Measurements from ENCODE around the gene DGAT2.
A peak's percentile ranks its signal among the peaks of the same experiment; 100 is the strongest.

Gene DGAT2

DNA sequence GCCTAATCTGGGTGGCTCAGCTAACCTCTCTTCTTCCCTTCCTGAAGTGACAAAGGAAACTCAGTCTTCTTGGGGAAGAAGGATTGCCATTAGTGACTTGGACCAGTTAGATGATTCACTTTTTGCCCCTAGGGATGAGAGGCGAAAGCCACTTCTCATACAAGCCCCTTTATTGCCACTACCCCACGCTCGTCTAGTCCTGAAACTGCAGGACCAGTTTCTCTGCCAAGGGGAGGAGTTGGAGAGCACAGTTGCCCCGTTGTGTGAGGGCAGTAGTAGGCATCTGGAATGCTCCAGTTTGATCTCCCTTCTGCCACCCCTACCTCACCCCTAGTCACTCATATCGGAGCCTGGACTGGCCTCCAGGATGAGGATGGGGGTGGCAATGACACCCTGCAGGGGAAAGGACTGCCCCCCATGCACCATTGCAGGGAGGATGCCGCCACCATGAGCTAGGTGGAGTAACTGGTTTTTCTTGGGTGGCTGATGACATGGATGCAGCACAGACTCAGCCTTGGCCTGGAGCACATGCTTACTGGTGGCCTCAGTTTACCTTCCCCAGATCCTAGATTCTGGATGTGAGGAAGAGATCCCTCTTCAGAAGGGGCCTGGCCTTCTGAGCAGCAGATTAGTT is 32.3 kb downstream of the DGAT2 start:
- DNase-seq (ENCODE audit: low read depth in 2 of 3, low spot score in 1 of 3): no peak

DNA sequence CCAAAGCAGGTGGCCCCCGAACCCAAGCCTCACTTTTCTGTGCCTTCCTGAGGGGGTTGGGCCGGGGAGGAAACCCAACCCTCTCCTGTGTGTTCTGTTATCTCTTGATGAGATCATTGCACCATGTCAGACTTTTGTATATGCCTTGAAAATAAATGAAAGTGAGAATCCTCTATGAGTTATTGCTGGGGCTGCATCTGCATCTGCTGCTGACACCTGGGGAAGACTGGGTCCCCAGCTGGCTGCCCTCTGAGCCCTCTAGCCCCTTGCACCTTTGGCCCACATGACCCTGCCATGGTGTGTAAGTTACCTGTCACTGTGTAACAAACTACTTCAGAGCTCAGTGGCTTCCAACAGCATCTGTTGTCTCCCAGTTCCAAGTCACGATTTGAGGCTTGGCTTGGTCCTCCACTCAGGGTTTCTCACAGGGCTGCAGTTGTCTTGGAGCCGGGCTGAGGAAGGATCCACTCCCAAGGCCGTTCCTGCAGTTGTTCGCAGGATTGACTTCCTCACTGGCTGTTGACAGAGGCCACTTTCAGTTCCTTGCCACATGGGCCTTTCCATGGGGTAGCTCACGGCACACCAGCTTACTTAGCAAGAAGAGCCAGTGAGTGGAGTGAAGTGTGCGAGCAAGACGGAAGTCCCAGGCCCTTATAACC is 32.9 kb downstream of the DGAT2 start:
- DNase-seq (ENCODE audit: low read depth in 2 of 3, low spot score in 1 of 3): no peak

- no peak for DNase-seq (ENCODE audit: low read depth in 2 of 3, low spot score in 1 of 3)
Observed at GRCh38 chr11:75802021-75802912, 33.7 kb downstream of the DGAT2 start.

DNA sequence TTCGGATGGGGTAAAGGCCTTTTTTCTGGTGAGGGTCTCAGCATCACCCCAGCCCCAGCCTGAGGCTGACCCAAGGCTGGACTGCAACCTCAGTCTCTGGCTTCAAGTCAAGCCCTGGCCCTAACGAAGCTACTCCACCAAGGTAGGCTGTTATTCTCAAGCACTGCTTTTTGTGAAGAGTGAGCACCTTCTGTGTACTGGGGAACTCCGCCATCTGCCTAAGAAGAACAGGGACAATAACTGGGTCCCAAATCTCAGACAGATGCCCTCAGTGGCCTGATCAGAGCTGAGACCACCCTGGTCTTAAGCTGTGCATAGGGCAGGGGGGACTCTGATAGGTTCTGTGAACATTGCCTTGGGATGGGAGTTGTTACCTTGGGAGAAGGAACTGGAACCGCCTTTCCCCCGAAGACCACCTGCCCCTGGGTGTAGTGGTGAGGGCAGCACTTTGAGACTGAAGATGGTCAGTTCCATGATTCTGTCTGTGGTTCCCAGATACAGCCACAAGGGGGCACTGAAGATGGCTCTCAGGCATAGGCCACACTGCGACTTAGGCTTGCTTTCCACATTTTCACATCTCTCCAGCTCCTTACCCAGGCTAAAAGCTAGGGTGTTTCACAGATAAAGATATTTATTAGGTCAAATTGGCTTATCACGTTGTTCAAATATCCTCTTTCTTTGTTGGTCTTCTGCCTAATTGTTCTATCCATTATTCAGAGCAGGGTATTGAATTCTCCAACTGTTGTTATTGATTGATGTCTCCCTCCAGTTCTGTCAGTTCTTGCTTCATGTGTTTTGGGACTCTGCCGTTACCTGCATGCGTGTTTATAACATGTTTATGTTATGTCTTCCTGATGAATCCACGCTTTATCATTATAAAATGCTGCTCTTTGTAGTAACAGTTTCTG is 34.6 kb downstream of the DGAT2 start:
- DNase-seq (ENCODE audit: low read depth in 2 of 3, low spot score in 1 of 3): peak; percentile 44 to 78 (median 56)

DNA sequence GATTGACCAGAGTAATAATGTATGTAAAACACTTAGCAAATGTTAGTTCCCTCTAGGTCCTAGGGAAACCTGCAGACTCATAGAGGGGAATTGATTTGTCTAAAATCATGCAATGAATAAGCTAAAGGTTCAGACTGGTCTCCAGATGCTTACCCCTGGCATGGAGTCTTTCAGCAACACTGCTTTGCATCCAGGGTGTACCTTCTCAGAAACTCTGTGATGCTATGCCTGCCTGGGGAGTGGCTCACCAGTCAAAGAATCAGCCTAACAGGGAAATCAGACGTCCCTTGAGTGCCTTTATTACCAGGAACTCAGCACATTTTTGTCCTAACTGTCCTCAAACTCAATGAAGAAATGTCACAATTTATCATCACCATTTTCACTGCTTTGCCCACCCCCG is 40.5 kb downstream of the DGAT2 start:
- no peak for DNase-seq (ENCODE audit: low read depth in 2 of 3, low spot score in 1 of 3)

DNA sequence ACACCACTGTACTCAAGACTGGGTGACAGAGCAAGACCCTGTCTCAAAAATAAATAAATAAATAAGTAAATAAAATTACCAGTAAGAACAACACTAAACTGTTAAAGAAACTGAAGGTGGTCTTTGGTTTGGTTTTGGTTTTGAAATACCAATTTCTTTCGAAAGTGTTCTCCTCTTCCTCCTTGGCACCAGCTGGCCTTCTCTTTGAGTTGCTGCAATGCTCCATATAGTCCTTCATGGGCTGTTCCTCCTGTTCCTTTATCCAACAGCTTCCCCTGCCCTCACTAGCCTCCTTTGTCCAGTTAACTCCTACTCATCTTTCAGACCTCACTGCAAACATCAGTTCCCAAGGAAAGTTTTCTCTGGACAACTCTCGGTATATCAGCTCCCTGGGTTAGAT is 41.4 kb downstream of the DGAT2 start:
- DNase-seq (ENCODE audit: low read depth in 2 of 3, low spot score in 1 of 3): no peak

DNA sequence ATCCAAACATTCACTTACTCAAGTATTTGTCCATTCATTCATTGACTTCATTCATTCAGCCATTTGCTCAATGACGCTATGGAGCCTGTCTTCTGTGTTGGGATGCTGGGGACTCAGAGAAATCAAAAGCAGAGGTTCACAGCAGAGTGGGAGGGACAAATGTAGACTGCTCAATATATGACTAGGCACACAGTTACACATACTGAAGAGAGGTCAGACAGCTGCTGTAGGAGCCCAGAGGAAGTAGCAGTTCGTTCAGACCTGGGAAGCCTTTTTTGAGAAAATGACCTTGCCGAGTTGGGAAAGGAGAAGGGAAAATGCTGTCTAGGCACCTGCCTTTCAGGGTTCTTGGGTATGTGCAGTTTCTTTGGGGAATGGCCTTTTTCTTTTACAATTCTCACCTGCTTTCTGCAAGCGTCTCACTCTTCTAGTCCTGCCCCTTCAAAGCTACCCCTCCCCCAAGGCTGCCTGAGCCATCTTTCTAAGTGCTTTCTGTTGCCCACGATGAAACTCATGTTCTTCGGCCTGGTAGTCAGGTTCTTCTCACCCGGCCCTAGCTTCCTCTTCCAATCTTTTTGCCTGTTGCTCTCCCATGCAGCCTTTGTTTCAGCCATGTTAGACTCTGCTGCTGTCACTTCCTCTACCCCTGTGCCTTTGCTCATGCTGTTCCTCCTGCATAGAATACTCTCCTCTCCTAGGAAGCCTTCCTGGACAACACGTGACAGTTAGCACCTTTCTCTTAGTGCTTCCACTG is 42.2 kb downstream of the DGAT2 start:
- DNase-seq (ENCODE audit: low read depth in 2 of 3, low spot score in 1 of 3): no peak

GRCh38 chr11:75811485-75811884 is 42.9 kb downstream of the DGAT2 start:
- DNase-seq (ENCODE audit: low read depth in 2 of 3, low spot score in 1 of 3): no peak

- DNase-seq (ENCODE audit: low read depth in 2 of 3, low spot score in 1 of 3): no peak
Observed at GRCh38 chr11:75812542-75813040, 44.0 kb downstream of the DGAT2 start.

DNA sequence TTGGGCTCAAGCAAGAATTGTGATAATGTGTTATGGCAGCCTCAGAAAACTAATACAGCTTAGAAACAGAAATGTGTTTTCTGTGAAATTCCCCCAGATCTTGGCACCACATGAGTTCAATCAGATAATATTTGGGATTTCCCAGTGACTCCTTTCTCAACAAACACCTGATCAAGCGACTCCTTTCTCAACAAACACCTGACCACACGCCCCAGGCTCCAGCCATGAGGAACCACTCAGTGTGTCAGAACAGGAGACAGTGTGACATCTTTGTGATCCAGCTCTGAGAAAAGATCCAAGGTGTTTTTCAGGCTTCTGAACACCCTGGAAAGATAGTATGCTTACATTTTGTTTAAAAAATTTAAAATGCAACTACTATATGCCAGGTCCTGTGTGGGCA is 44.5 kb downstream of the DGAT2 start:
- no peak for DNase-seq (ENCODE audit: low read depth in 2 of 3, low spot score in 1 of 3)

- DNase-seq (ENCODE audit: low read depth in 2 of 3, low spot score in 1 of 3): no peak
Observed at GRCh38 chr11:75813622-75814039, 45.1 kb downstream of the DGAT2 start.

DNA sequence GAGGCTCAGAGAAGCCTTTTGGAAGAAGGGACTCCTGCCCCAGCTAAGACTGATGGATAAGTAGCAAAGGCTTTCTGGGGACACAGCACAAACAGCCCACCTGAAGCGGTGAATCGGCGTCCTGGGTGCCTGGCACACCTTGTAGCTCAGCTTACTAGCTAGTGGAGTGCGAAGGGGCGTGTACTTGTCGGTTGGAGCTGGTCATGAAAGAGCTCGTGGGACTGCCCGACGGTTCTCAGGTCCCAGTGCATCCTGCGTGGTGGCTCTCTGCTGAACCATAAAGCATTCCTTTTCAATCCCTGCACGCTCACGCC is 45.7 kb downstream of the DGAT2 start:
- no peak for DNase-seq (ENCODE audit: low read depth in 2 of 3, low spot score in 1 of 3)

GRCh38 chr11:75814677-75815344 is 46.2 kb downstream of the DGAT2 start, which contains the start of gene UVRAG:
Gene UVRAG, plus strand, starts transcription at chr11:75815210. Its CDS starts 198 bp downstream, at chr11:75815408.
- peak; percentile 95 to 99 (median 96) for DNase-seq (ENCODE audit: low read depth in 2 of 3, low spot score in 1 of 3)

DNA sequence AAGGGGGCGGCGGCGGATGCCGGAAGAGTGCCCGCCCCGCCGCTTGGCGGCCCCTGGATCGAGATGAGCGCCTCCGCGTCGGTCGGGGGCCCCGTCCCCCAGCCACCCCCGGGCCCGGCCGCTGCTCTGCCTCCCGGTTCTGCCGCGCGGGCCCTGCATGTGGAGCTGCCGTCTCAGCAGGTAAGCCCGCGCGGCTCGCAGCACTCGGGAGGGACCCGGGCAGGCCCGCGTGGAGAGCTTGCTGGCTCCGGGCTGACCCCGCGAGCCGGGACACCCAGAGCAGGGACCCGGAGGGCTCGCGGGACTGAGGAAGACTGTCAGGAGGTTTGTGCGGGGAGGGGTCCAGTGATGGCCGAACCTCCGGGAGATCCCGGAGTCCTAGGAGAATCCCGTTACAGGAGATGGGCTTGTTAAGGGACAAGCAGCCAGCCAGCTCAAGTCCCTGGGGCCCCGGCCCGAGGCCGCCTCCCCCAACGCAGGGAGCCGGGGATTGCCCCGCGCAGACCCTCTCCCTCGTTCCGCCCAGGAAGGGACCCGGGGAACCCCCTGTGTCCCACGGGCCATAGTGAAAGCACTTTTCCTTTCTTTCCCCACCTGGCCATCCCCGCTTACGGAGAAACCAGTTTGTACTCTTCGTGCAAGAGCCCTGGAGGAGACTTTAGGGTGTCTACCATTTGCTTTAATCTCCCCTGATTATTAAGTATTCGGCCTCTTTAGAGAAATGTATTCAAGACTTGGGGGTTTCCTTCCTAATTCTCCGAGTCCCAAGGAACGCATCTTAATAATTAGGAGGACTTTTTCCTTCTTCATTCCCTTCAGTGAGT is 47.0 kb downstream of the DGAT2 start:
- DNase-seq (ENCODE audit: low read depth in 2 of 3, low spot score in 1 of 3): peak in 2 of 3 donors; percentile 29 to 45

- DNase-seq (ENCODE audit: low read depth in 2 of 3, low spot score in 1 of 3): no peak
Observed at GRCh38 chr11:75816561-75817239, 48.1 kb downstream of the DGAT2 start.

GRCh38 chr11:75820645-75821044 is 52.1 kb downstream of the DGAT2 start:
- no peak for DNase-seq (ENCODE audit: low read depth in 2 of 3, low spot score in 1 of 3)

- DNase-seq (ENCODE audit: low read depth in 2 of 3, low spot score in 1 of 3): no peak
Observed at GRCh38 chr11:75821202-75821601, 52.6 kb downstream of the DGAT2 start.

DNA sequence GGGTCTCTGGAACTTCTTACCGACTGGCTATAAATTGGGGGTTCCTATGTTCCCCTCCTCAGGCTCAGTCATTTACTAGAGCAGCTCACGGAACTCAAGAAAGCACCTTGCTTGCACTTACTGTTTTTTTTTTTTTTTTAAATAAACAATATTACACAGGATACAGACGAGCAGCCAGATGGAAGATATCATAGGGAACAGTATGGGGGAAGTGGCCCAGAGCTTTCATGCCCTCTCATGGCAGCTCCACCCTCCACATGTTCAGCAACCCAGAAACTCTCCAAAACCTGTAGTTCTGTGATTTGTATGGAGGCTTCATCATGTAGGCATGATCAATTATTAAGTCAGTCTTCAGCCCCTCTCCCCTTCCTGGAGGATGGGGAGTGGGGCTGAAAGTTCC is 54.0 kb downstream of the DGAT2 start:
- no peak for DNase-seq (ENCODE audit: low read depth in 2 of 3, low spot score in 1 of 3)
